ENCODE measurements around the gene SRP9. TPM values are rescaled to one million over a fixed set of nuclear protein-coding genes. Genes with fewer than 3 reads are reported as not detected.
A peak's percentile ranks its signal among the peaks of the same experiment; 100 is the strongest.

SRP9 gene
- total RNA-seq, 4 donors from 2014 or later: 115 to 229 (median 175) TPM

DNA sequence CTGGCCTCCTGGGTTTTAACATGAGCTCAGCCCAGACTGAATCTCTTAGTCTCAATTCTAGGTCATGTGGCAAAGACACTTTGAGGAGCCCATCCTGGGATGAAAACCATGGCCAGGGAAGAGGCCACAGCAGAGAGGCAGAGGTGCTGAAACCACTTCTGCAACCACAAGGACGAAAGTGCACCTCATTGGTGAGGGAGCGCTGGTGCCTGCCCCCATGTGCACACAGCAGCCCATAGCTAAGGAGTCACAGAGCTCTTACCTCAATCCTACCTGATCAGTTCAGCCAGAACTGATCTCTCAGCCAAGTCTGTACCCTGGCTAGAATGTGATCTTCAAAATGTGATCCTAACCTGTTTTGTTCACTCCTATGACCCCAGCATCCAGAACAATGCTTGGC is 32.9 kb upstream of the SRP9 start:
- intact Hi-C loops (cut with DNase I): no loop called here
- Histone ChIP-seq H3K27ac (peak overlapping the region in 1 of 4 donors; percentile 92), H3K9me3 (no peaks in the 10 kb centered on the region), H3K27me3 (no peaks in the 10 kb centered on the region), H3K4me3 (no peak overlapping the region), H3K4me1 (peaks cover 8 to 41% (median 26%) of the 10 kb centered on the region in 3 donors), H3K36me3 (no peaks in the 10 kb centered on the region)
- DNase-seq: no peak
- TF ChIP-seq, protein P1, sequence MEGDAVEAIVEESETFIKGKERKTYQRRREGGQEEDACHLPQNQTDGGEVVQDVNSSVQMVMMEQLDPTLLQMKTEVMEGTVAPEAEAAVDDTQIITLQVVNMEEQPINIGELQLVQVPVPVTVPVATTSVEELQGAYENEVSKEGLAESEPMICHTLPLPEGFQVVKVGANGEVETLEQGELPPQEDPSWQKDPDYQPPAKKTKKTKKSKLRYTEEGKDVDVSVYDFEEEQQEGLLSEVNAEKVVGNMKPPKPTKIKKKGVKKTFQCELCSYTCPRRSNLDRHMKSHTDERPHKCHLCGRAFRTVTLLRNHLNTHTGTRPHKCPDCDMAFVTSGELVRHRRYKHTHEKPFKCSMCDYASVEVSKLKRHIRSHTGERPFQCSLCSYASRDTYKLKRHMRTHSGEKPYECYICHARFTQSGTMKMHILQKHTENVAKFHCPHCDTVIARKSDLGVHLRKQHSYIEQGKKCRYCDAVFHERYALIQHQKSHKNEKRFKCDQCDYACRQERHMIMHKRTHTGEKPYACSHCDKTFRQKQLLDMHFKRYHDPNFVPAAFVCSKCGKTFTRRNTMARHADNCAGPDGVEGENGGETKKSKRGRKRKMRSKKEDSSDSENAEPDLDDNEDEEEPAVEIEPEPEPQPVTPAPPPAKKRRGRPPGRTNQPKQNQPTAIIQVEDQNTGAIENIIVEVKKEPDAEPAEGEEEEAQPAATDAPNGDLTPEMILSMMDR (IDR thresholded peaks at IDR 0.05): no peak
- no peak for TF ChIP-seq POLR2A (IDR thresholded peaks at IDR 0.05)
- WGBS, 2 donors: 85 to 90% methylated on average over 2 of the region's 2 CpGs

DNA sequence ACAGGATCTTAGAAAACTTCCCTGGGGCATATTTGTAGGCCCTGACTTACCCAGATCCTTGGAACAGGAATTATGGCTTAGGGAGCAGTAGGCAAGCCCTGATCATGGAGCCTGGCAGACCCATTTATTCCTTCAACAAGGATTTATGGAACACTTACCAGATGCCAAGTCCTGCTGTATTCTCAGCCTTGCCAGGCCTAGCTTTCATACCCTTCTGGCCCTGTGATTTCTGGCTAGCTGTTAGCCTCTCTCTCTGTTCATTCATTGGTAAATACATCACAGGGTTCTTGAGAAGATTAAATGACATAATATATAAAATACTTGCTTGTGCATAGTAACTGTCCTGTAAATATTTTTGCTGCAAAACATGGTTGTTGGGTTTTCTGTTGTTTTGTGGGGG is 32.4 kb upstream of the SRP9 start:
- no peak for DNase-seq
- TF ChIP-seq, protein P1 (IDR thresholded peaks at IDR 0.05): no peak
- no peak for TF ChIP-seq POLR2A (IDR thresholded peaks at IDR 0.05)

DNA sequence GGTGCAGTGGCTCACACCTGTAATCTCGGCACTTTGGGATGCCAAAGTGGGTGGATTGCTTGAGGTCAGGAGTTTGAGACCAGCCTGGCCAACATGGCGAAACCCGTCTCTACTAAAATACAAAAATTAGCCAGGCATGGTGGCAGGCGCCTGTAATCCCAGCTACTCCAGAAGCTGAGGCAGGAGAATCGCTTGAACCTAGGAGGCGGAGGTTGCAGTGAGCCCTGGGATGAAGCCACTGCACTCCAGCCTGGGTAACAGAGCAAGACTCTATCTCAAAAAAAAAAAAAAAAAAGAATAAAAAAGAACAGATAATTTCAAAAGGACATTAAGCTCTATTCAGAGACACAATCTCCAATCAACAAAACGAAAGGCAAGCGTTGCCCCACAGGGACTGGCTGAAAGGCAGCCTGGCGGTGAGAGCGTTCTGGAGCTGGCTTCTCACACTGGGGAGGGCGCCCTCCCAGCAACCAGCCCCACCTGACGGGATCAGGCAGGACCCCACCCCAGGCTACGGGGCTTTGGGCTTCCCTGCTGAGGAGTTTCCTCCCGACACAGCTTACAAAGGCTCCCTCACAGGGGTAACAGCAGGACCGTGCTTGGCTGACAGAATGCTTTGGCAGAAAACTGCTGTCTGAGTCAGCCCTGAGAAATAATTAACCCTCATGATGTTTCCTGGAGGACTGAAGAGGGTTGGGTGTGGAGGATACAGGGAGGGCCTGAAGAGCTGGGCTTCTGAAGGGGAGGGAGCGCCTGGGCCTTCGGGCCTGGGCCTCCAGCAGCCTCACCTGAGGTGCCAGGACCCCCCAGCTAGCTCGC is 31.1 kb upstream of the SRP9 start:
- intact Hi-C loops (cut with DNase I): no loop called here
- peak overlapping the region; percentile 36 to 69 (median 48) for H3K4me3 ChIP-seq
- no peak for DNase-seq
- H3K4me1 ChIP-seq: peaks cover 8 to 57% (median 31%) of the 10 kb centered on the region in 3 donors
- 25 to 38% methylated on average over 12 to 17 of the region's 18 CpGs for WGBS, 2 donors
- peak in 1 of 4 donors; percentile 51 for TF ChIP-seq POLR2A (IDR thresholded peaks at IDR 0.05)
- TF ChIP-seq, protein P1 (IDR thresholded peaks at IDR 0.05): peak in 3 of 6 experiments; percentile 10 to 33 (median 14)
- H3K9me3 ChIP-seq: no peaks in the 10 kb centered on the region
- H3K36me3 ChIP-seq: no peaks in the 10 kb centered on the region
- H3K27me3 ChIP-seq: no peaks in the 10 kb centered on the region
- peak overlapping the region; percentile 88 to 96 (median 92) for H3K27ac ChIP-seq

More for the DNA sequence above, 32.4 kb upstream of the SRP9 start:
- intact Hi-C loops (cut with DNase I): no loop called here
- Histone ChIP-seq H3K27me3 (no peaks in the 10 kb centered on the region), H3K27ac (peak overlapping the region in 3 of 4 donors; percentile 30 to 92 (median 88)), H3K36me3 (no peaks in the 10 kb centered on the region), H3K9me3 (no peaks in the 10 kb centered on the region), H3K4me1 (peaks cover 8 to 44% (median 26%) of the 10 kb centered on the region in 3 donors), H3K4me3 (no peak overlapping the region)

DNA sequence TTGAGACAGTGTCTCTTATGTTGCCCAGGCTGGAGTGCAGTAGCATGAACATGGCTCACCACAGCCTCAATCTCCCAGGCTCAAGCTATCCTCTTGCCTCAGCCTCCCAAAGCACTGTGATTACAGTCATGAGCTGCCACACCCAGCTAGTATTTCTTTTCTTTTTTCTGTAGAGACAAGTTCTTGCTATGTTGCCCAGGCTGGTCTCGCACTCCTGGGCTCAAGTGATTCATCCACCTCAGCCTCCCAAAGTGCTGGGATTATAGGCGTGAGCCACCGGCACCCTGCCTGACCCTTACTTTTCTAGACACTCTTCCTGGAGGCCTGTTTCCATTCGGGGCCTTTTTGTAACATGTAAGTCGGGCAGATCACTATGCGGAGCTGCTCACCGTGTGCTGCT is 30.1 kb upstream of the SRP9 start:
- Histone ChIP-seq H3K9me3 (no peaks in the 10 kb centered on the region), H3K36me3 (no peaks in the 10 kb centered on the region), H3K4me1 (peaks cover 8 to 61% (median 31%) of the 10 kb centered on the region in 3 donors), H3K4me3 (no peak overlapping the region), H3K27ac (peak overlapping the region; percentile 88 to 96 (median 92)), H3K27me3 (no peaks in the 10 kb centered on the region)
- 38 to 53% methylated on average over 4 to 6 of the region's 7 CpGs for WGBS, 2 donors
- intact Hi-C loops (cut with DNase I): no loop called here
- no peak for DNase-seq
- TF ChIP-seq, protein P1 (IDR thresholded peaks at IDR 0.05): no peak
- no peak for TF ChIP-seq POLR2A (IDR thresholded peaks at IDR 0.05)

DNA sequence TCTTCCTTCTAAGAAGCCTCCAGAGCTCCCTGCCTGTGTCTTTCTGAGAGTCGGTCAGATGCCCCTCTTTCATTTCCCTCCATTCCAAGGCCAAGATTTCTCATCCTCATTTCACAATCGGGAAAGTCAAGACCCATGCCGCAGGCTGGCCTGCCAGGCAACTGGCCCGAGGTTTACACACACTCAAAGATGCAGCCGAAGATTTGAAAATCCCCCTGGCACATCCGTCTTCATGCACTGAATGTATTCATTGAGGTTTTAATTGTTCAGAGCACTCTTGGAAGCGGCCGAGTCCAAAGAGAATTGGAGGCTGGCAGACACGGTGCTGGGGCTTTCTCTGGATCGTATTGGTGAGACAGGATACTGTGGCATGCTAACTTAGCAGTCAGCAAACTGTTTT is 29.1 kb upstream of the SRP9 start:
- peak overlapping the region; percentile 88 to 96 (median 92) for H3K27ac ChIP-seq
- 59 to 69% methylated on average over 8 to 10 of the region's 10 CpGs for WGBS, 2 donors

More for the DNA sequence above, 29.1 kb upstream of the SRP9 start:
- DNase-seq: no peak
- Histone ChIP-seq H3K9me3 (no peaks in the 10 kb centered on the region), H3K27me3 (no peaks in the 10 kb centered on the region), H3K4me1 (peaks cover 8 to 61% (median 31%) of the 10 kb centered on the region in 3 donors), H3K36me3 (no peaks in the 10 kb centered on the region), H3K4me3 (no peak overlapping the region)
- intact Hi-C loops (cut with DNase I): no loop called here
- TF ChIP-seq, protein P1 (IDR thresholded peaks at IDR 0.05): no peak
- no peak for TF ChIP-seq POLR2A (IDR thresholded peaks at IDR 0.05)
